Fibroblast of upper back skin (primary cell): ENCODE measurements around the gene LDLRAD4.

Experiments used
- DNase-seq: peaks from one replicate; pipeline ENCODE4 v3.0.0-alpha.2; 2013

LDLRAD4 gene

DNA sequence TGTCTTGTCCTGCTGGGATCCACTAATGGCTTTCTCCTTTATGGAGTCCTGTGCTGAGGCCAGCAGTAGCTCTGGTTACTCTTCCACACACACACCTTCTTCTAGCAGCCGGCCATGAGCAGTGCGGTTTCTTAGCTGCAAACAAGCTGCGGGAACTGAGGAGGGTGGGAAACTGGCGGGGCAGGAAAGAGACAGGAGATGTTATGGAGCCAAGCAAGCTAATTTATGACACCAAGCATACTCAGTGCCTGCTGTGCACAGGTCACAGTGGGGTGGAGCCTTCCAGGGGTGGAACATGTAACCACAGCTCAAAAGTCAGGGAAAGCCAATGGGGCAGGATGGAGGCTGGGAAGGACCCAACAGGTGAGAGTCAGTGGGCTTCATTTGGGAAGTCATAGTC lies 327.0 kb downstream of the LDLRAD4 start:
- no peak for DNase-seq

DNA sequence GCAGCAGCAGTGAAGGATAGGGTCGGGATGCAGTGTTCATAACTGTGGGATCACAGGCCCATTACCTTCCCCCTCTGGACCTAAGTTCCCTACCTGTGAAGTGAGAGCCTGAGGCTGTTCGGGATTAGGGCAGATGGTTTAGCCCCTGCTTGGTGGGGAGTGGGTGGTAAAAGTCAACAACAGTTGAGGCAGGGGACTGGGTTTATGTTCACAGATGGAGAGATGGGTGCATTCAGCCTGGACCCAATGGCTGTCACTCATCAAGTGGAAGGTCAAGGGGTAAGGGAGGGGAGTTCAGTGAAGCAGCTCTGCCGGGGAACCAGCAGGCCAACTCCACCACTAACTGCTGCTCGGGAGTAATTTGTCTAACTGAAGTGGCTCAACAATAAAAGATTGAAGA lies 327.4 kb downstream of the LDLRAD4 start:
- no peak for DNase-seq

DNA sequence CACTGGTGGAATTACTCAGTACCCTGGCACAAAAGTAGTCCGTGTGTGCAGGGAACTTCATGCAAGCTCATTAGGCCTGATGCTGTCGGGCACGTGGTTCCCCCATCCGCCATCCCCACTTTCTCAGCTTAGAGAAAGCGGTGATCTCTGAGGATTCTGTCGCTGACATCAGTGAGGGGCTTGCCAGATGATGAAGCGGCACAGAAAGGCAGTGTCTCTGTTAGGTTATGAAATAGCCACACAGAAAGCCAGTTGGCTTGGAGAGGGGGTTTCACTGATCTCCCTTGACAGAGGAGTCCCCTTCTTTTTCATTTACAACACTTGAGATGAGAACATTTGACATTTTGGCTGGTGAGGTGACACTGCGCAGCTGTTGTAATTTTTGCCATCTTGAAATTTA lies 328.1 kb downstream of the LDLRAD4 start:
- no peak for DNase-seq

DNA sequence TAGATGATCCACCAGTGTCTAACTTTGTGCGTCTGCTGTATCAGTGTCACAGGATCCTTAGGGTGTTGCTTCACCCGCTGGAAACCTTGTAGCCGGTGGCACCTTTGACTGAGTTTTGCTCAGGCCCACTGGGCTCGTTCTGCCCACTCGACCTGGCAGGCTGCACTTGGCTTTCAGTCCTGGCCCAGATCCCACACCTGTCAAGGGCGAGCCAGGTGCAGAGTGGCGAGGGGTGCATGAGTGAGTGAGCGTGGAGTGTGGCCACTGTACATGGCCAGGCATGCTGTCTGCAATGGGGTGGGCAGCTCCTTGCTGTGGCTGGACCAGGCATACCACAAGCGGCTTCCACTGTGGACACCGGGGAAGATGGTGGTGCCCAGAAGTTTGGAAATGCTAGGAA lies 328.8 kb downstream of the LDLRAD4 start:
- no peak for DNase-seq

DNA sequence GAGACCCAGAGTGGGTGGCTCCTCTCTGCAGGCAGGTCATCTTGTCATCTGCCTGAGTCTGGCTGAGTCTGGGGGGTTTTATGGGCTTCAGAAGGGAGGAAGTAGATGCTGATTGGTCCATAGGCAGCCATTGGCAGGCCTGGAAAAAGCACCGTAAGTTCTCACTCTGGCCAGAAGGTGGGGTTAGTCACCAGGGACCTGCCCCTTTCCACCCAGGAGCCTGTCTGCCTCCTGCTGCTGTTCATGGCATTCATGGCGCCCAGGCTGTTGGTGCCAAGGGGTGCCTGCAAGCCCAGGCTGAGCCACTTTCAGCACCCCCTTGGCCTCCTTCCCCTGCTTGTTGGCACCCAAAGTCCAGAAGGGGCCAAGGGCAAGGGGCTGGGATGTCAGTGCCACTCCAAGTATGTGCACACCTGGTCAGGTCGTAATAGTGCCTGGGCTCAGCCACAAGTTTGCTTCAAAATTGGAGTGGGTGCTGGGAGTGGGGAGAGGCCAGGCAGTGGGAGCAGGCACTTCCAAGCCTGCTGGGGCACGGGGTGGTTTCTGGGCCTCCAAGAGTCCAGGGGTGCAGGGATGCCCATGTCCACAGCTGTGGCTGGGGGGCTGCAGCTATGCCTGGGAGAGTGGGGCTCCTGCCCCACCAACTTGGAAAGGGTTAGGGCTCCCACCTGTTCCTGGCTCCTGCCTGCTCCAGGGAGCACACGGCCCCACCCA lies 329.7 kb downstream of the LDLRAD4 start:
- no peak for DNase-seq

DNA sequence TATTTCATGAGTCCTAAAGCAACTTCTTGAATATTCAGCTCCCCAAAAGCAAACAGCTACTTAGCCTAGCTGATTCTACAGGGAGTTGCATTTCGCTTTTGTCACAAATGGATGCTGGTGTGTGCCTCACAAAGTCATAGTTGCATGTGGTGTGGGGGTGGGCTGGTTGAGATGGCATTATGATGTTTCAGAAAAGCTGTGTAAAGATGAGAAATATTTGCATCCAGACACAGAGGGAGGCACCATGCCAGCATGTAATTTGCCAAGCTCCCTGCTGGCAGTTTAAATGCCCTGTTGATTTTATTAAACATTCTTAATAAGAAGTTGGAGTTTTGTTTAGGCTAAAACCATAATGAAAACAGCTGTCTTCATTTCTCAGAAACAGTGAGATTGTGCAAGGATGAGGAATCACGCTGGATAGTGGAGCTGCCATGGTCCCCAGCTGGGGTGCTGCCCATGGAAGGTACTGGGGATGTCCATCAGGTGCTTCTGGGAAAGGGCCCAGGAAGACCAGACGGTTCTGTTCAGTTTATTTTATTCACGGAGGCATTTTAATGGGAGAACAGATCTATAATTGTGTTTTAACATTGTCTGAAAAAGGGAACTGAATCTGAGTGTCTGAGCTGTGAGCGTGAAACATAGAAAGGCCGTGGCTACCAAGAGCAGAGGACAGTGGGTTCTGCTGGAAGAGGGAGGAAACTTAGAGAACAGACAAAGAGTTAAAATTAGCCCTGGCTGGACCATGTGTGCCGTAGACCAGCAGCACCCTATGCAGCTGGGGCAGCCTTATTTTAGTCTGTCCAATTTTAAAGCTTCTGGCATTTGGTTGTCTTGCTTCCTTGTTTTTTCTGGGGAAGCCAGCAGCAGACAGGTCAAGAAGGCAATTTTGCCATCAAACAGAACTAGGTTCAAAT lies 330.7 kb downstream of the LDLRAD4 start:
- no peak for DNase-seq

DNA sequence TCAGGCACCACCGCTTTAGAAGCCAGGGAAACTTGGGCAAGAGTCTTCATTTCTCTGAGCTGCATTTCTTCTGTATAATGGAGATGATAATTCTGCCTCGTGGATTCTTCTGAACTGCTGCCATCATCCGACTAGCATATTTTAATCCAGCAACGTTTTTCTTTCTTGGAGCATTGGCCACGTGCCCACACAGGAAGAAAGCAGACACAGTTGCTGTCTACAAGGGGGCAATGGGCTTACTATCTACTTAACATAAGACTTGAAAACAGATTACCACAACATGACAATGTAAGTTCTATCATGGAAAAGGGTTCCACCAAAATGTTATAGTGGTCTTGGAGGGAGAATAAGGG lies 331.3 kb downstream of the LDLRAD4 start:
- DNase-seq = no peak

DNA sequence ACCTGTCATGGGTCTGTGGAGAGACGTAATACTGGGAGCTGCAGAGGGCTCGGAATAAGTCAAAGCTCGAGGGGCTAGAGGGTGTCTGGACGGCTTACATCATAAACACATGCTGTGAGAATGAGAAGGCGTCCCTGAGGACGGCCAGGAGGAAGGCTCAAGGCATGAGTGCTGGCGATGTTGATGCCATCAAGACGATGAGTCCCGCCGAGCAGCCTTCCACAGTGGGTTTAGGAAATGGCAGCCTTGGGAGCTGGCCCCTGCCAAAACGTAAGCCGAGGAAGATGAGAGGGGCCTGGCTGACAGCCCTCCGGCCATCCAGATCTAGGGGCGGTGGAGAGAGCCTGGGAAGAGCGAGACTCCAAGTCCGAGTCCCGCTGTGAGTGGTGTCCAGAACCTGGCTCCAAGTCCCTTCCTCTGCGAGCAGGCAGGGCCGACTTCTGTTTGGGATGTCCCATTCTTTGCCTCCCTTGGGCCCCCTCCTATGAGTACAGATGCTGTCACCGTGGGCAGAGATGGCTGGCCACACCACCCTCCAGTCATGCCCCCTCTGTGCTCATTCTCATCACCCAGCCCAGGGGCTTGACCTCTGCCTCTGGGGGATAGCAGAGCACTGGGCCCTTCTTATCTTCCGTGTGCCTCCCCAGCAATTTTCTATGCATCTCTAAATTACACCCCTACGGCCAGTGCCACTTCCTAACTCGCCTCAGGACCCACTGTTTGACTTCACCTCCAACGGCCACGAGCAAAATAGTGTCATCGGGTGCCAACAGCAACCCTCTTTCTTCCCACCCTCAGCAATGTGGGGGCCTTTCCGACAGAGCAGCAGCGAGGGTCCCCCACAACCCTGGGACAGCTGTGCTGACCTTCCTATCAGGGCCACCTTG lies 332.1 kb downstream of the LDLRAD4 start:
- DNase-seq = no peak

DNA sequence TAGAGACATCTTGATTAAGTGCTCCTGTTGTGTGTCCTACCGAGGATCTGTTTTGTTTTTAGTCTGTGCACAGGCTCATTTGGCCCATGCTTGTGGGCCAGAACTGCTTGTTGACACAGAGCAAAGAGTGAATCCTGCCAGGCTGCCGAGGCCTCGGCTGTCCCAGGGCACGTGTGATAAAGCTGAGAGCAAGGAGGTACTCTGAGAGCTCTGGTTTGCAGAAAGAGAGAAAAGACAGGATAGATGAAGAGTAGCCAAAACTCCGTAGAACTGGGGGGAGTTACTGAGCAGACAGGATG lies 332.7 kb downstream of the LDLRAD4 start:
- DNase-seq = no peak

DNA sequence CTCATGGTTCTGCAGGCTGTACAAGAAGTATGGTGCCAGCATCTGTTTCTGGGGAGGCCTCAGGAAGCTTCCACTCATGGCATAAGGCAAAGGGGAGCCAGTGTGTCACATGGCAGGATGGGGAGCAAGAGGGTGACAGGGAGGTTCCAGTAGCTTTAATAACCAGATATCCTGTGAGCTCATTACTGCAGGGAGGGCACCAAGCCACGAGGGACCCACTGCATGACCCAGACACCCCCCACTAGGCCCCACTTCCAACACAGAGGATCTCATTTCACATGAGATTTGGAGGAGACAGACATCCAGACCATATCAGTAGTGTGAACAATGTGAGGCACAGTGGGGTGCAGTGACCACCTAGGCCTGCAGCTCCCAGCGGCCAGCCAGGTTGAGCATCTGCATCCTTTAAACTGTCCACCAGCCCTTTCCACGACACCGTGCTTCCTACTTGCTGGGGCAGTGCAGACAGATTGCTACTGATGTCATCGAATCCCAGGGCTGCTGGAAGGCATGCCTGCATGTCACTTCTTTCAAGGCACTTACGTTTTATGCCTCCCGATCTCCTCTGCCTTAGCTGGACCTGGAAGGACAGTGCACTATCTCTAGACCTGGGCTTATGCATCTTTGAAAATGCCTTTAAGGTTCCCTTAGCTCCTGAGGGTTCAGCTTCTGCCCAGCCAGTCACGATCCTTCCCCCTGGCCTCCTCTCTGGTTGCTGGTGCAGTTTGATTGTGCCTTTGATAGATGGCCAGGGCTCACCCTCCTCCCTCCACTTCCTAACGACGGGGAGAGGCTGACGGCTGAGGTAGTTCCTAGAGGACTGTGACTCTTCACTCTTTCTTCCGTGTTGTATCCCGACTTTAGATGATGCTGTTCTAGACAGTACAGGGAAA lies 333.5 kb downstream of the LDLRAD4 start:
- DNase-seq = no peak

DNA sequence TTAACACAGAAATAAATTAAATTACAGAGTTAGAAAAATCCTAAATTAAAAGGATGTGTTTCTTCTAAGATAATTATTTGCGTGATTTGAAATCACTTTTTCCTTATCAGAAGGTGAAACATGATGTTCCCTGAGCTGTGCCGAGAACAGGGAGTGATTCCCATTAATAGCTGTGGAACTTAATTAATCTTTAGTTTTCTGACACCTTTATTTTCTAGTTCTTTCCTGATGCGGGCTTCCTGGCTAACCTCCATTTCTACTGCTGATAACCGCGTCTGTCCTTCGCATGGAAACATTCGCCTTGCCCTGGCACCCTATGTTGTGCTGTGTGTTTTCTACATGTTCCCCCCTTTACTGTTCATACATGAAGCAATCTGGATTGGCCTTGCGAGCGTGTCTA lies 334.9 kb downstream of the LDLRAD4 start:
- DNase-seq = no peak

DNA sequence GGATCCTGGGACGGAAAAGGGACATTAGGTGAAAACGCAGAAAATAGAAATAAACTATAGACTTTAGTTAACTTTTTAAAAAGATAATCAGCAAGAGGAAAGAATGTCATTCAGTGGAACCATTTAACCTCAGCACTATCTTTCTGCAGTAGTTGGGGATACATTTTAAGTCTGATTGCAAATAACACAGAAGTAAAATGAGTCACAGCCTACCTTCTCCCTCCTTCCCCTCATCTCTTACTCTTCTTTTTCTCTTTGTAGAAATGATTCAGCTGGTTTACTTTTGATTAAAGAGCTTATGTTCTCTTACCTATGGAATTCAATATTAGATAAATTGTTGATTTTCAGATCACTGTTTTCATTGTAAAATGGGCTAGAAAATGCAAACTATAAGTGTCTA lies 336.6 kb downstream of the LDLRAD4 start:
- DNase-seq = no peak

DNA sequence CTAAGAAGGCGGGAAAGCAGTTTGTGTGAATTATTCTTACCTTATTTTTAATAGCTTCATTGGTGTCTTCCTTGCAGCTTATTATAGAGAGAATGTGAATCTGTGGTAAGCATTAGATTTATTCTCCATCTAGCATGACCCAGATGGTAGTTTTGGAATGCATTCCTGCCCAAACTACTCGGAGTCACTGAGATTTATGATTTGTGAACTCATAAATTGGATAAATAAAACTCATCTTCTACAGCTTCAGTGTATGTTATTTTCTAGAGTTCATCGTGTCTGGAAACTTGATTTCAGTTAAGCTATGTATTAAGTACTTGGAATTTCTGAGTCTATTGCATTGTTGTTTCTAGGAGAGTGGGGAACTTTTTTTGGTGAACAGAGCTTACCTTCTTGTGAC lies 337.3 kb downstream of the LDLRAD4 start:
- DNase-seq = no peak

DNA sequence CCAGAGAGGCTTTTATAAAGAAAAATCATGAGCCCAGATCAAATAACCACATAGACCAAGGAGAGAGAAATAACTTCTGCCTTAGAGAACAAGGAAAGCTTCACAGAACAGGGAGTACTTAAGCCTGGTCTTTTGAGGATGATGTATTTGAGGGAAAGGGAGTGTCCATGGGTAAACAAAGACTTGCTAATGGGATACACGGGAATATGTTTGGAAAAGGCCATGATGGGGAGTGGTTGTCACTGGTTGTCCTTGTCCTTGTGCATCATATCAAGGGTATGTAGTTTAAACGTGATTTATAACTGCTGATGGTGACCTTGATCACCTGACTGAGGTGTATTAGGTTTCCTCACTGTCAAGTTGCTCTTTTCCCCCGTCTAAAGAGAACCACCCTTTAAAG lies 337.9 kb downstream of the LDLRAD4 start:
- DNase-seq = no peak

DNA sequence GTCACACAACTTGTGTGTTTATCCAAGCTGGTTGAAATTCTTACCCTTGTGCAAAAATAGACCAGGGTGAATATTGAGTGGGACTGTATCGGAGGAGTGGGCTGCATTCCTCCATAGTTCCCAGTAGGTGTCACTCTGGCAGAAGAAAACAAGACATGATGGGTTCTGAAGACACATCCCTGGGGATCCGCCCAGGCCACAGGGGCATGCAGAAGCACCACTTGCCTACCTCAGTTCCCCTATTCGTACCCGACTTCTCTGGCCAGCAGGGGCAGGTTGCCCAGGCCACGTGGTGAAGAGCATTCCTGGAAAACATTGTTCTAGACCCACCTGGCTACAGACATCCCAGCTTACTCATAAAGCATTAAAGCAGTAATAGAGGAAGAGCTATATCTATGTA lies 339.6 kb downstream of the LDLRAD4 start:
- DNase-seq = peak; percentile 39

DNA sequence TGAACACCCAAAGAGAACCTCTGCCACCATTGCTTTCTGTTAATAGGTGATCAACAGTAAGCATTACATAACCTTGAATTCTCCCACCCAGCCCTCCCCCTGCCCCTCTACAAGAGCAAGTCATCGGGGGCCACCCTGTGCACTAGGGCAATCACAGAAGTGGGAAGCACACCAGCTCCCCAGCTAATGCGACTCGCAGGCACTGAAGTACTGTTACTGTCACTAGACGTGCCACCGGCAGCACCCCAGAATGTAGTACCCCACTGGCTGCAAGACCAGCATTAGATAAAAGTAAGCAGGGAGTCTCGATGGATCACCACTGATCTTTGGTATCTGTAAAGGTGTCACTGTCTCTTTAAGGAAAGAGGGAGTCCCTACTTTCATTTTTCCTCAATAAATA lies 340.2 kb downstream of the LDLRAD4 start:
- DNase-seq = no peak

DNA sequence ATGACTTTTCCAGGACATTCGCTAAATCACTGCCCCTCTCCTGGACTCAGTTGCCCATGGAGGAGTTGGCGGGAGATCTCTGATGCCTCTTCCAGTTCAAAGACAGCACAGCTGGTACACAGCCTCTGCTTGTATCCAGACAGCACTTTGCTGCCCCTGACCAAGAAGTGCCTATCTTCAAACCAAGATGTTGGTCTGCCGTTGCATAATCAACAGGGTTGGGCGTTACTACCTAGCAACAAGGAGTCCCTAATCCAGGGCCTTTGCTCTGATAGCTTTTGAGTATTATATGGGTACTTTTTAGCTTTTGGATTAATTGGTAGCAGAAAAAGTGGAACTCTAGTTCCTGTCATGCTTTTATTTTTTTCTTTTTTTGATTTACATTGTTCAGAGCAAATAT lies 341.2 kb downstream of the LDLRAD4 start:
- no peak for DNase-seq

DNA sequence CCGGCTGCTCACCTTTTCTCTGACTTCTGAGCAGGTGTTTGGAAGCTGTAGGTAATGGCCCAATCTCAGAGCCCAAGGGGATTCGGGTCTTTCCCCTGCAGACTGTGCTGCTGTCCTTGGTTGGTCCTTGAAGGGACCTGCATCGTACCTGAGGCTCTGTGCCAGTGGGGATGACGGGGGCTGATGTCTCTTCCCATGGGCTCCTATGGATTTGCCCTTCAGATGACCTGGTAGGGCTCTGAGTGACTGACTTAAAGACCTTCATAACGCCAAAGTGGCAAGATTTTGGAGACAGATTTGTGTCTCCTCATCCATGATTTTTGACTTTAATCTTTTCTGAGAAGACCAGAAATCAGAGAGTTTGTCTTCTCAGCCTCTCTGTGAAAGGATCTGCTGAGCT lies 341.7 kb downstream of the LDLRAD4 start:
- no peak for DNase-seq

DNA sequence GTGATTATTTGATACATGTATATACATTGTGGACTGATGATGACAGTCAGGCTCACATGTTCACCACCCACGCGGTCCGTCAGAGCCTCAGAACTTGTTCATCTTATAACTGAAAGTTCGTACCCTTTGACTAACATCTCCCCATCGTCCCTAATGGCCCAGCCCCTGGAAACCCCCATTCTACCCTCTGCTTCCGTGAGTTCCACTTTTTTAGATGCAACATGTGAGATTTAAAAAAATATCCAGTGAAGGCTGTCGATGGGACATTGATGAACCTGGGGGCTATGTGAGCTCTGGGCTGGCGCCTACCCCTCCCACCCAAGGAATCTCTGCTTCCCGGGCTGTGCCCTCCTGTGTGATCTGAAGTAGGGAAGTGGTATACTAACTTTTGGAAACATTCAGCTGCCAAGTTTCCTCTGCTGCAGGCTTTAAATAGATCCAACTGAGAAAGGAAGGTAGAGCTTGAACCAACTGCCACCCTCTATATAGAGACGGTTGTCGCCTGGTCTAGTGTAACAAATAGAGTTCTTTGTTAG lies 344.0 kb downstream of the LDLRAD4 start:
- no peak for DNase-seq

DNA sequence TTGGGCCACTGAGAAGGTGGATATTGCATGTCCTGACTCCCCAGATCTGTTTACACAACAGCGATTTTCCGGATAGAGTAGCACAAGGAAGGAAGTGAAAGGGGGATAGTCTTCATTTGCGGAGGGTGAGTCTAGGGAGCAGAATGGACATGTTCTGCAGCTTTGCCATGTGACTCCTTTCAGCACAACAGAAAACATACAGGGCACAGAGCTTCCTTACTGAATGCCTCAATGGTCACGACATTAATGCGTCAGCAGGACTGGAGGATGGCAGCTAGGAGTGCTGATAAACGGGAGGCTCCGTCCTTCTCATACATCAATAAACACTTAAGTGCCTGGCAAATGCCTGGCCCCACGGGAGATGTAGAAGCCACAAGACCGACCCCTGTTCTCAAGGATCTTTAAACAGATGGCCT lies 344.8 kb downstream of the LDLRAD4 start:
- no peak for DNase-seq

DNA sequence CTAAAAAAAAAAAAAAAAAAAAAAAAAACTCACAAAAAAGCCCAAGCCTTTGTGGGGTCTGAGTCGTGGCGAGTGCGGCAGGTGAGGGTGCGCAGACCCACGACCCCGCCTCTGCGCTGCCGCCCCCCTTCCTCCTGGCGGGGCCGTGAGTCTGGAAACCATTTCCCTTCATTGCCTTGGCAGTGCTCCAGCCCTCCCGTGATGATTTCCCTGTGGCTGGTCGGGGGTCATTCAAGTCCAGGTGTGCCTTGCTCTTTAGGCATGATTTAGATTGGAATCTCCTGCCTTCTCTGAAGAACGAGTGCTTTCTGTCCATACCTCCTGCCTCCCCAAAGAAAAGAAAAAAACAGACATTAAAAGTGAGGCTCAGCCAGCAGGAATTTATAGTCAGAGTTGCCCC lies 346.0 kb downstream of the LDLRAD4 start:
- DNase-seq = no peak

DNA sequence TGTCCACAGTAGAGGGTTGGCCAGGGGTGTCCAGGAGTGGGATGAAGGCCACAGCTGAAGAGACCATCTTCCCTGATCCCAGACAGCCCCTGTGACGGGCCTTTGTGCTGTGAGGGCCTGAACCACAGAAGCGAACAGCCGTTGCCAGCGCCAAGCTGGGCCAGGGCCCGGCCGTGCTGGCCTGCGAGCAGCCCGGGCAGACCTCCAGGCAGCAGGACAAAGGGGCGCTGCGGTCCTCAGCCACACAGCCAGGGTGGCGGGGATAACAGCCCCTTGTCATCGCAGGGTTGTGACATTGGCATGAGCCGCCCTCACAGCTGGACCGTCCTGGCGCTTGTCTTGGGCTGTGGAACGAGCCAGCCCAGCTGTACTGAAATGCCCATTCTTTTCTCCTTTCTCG lies 346.7 kb downstream of the LDLRAD4 start:
- DNase-seq = no peak
